Activated CD4-positive, alpha-beta T cell treated with anti-CD3 and anti-CD28 coated beads, Interleukin-2, amount 50 U/mL, for 16 hours (primary cell): ENCODE results near the gene CRISP2.
"Not testable (repeated sequence)": the region's sequence is repeated elsewhere in the genome, so short reads cannot be mapped to it uniquely, and the experiment has no call there.

ENCODE experiments used
- DNase-seq: peaks from one replicate; pipeline ENCODE4 v3.0.0-alpha.2; 2020

CRISP2 gene

DNA sequence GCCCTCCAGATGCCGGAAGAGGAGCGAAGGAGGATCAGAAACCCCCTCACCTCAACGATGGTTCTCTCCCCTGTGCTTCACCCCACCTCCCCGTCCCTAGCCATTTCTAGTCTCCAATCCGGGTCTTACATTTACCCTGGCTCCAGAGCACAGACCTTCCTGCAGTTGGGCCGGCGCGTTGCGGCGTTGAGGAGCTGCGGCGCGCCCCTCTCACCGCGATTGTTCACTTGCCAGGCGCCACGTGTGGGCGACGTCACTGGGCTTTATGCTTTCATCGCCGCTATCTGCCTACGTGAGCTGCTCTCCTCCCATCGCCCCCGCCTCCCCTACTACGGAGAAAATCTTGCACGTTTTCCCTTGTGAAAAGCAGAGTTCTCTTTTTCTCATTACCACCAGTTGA lies at the start of gene CRISP2:
Gene CRISP2, minus strand, starts transcription at position 198 of the 400 bp plus-strand sequence. CDS start 4,347 bp downstream, outside the sequence.
- DNase-seq, result no peak

DNA sequence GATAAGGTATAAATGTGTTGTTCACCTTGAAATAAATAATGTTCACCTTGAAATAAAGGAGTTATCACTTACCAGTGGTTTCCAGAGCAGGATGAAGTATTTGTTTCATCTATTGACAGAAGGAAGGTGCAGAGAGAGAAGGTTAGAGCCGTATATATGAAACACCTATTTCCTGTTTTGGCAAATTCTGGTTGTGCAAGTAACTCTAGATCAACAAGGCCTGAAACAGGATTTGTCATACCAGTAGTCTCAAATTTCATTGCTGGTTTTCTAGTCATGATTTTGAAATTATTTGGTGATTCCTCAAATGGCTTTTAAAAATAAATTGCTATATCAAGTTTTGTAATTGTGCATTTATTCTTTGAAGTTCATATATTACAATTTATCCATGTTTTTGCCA lies 30.9 kb upstream of the CRISP2 start, which contains the start of gene CRISP3:
Gene CRISP3, minus strand, starts transcription at position 130 of the 400 bp plus-strand sequence. Its CDS starts 21 bp downstream, at position 109.
- no peak for DNase-seq

GRCh38 chr6:49743429-49743828 lies 30.1 kb upstream of the CRISP2 start:
- no peak for DNase-seq

GRCh38 chr6:49739423-49739822 lies 26.1 kb upstream of the CRISP2 start:
- DNase-seq, result no peak

DNA sequence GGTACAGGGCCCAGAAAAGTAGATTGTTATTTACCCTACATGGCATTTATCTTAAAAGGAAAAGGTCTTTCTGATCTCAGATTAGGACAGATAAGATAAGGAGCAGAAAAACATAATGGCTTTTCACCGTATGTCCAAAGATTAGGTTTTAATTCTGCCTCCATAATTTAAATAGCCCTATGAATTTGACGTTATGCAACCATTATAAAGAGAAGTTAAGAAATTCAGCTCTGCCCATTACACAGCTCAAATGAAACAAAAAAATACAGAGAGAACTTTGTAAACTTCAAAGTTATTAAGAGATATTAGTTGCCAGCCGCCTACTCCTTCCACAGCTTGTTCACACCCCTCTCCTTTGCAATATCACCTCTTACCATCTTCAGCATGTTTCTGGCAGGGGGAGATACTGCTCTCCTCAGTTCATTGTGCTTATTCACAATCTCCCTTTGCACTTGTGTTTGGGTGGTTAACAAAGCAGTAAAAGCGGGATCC lies 22.7 kb upstream of the CRISP2 start:
- no peak for DNase-seq

DNA sequence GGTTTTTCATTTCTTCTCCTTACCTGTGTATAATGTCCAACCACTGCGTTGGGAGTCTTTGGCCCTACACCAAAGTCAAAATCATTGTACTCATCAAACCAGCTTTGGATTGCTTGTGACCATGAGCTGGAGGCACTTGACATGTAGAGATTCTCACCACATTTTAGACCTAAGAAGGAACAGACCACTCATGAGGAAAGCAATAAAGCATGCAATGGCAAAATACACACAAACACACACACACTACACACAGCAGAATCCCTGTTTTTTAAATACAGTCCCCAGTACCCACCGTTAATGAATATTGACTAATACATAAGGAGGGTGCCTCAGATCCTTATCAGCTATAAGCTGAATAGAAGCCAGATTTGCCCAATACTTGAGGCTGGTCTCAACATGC lies 20.3 kb upstream of the CRISP2 start:
- DNase-seq, result no peak

GRCh38 chr6:49732781-49733180 lies 19.4 kb upstream of the CRISP2 start:
- DNase-seq, result no peak

GRCh38 chr6:49730251-49730650 lies 16.9 kb upstream of the CRISP2 start:
- no peak for DNase-seq

GRCh38 chr6:49723917-49724316 lies 10.6 kb upstream of the CRISP2 start:
- DNase-seq, result not testable (repeated sequence)

DNA sequence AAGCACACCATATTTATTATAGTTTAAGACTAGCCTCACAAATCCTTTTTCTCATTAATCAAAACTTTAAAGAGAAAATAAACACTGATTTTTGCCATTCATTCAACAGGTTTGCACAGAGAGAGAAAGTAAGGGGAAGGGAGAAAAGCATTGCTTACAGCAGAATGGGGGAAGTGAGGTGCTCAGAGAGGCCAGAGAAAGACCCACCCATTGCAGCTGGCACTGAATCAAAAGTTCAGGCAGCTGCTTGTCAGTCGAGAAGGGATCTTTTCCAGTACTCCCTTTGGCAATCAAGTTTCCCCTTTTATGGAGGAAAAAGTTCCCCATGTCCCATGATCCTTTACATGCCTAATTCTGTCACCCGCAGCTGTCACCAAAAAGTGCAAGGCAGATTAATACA lies 8.0 kb upstream of the CRISP2 start:
- no peak for DNase-seq

GRCh38 chr6:49720372-49720771 lies 7.0 kb upstream of the CRISP2 start:
- DNase-seq, result no peak

- DNase-seq, result no peak
These were observed 14.9 kb downstream of the CRISP2 start for GRCh38 chr6:49698478-49698877.

GRCh38 chr6:49693512-49693911 lies 19.8 kb downstream of the CRISP2 start:
- DNase-seq, result no peak

DNA sequence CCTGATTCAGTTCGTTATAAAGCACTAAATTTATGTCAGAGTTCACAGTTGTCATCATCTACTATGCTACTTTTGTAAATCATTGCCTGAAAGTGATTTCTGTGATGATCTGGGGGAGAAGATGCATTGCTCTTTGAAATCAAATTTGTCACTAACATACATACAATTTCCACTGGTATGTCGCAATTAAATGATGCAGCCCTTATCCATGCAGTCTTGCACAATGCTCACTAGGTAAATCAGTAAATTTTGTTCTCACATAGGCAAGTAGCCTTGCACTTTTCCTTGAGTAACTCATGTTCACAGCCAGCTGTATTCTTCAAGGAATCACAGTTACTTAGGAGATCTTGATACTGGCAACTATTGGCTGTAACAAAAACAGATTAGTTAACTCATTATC lies 20.8 kb downstream of the CRISP2 start:
- no peak for DNase-seq

DNA sequence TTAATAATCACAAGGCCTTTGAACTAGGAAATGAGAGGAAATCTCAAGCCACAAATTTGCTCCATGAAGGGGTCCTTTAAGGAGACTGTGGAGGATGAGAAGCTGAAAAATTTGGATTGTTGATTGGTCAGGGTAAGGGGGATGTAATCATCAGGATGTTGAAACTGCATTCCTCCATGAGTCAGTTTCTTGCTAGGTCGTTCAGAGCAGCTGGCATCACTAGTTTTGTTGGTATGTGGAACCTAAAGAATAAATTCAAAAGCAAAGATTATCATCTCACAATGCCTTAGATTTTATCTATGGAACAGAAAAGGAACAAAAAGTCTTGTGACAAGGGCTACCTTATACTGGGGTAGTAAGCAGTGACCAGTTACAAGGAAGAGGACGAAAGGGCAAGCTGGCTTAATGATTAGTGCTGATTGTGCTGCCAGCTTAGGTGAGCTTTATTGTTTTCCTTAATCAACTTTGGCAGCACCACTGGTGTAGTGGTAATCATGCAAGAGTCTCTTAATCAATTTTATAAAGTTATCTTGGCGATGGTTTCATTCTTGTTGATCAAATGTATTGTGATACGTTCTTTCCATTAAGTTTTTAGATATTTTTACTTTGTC lies 36.6 kb downstream of the CRISP2 start:
- no peak for DNase-seq

- DNase-seq, result no peak
These were observed 37.5 kb downstream of the CRISP2 start for GRCh38 chr6:49675816-49676215.

- no peak for DNase-seq
These were observed 45.2 kb downstream of the CRISP2 start for GRCh38 chr6:49668083-49668511.

DNA sequence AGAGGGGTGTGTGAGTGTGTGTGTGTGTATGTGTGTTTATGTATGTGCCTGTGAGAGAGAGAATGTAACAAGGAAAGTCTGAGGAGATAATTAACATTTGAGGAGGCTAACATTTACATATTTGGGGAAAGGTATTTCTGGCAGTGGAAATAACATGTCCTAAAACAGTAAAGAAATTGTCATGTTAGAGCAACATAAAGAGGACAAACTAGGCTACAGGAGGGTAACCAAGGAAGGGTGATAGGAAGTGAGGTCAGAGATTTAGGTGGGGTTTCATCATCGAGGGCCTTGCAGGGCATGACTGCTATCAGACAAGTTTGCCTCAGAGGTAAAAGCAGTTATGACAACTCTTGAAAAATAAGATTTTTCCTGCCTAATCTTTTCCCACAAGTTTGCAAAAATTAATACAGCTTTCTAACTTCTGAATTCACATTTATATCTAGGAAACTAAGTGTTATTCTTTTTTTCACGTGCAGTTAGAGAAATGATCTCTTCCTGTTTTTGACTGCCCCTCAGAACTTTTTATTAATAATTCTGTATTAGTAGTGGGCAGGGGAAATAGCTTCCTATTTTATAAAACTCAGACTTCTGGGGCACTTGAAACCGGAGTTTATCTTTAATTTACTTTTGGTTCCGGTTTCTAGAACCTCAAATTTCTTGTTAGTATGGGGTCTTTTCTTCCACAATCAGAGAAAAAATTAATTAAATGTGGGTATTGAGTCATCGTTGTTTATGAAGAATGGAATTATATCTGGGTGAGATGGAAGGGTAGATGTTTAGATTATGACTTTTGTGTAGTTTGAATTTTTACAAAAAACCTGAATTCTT lies 46.2 kb downstream of the CRISP2 start:
- DNase-seq, result no peak

DNA sequence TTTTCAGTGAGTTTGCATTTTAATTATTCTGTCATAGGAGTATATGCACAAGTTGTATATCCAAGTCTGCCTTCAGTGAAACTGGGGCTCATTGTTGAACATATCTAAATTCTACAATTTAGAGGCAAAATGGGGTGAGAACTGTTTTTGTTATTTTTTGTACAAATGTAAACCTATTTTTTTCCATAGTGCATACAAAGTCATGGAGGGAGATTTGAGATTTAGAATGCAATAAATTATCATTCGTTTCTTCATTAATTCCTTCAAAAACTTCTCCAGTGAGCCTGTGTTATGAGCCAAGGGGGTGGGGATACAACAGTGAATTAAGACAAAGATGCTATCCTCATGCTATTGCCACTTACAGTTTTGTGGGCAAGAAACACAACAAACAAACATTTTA lies 46.9 kb downstream of the CRISP2 start:
- DNase-seq, result no peak

DNA sequence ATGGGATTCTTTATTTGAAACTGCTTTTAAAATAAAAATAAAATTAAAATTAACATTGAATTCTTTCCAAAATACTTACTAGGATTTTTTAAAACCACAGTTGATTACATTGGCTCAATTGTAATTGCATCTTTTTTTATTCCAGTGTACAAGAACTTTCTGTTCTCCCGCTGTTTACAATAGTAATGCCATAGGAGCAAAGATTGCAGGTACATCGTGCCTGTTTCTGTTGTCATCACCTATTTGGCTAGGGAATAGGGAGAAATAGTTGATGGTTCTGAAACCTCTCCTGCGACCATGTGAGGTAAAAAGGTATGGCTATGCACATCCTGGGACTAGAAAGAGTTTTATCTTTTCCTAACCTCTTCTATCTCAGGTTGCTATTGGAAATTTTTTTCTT lies 48.5 kb downstream of the CRISP2 start:
- no peak for DNase-seq

- not testable (repeated sequence) for DNase-seq
These were observed 49.3 kb downstream of the CRISP2 start for GRCh38 chr6:49664054-49664453.

DNA sequence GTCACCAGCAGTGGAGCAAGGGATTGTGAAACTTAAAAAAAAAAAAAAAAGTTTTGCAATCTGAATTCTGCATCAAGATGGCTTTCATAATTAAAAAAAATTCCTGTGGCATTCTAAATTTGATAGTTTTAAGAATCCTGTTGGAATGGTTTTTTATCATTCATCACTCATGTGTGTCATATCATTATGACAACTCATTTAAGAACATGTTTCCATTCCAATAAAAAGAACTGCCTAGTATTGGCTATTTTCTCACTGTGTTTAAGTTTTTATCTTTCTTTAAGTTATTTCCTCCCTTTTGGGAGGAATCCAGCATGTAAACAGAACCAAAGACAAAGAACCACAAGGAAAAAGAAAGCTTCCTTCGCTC lies 50.5 kb downstream of the CRISP2 start:
- DNase-seq, result no peak

- DNase-seq, result no peak
These were observed 51.0 kb downstream of the CRISP2 start for GRCh38 chr6:49662231-49662891.

DNA sequence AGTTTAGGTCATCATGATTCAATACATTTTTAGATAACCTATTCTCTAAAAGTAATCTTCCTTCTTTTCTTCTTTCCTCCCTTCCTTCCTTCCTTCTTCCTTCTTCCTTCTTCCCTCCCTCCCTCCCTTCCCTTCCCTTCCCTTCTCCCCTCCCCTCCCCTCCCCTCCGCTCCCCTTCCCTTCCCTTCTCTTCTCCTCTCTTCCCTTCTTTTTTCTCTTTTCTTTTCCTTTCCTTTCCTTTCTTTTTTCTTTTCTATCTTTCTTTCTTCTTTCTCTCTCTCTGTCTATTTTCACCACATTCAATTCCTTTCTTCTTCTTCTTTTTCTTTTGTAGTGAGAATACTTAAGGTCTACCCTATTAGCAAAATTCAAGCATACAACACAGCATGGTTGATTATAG lies 59.4 kb downstream of the CRISP2 start:
- no peak for DNase-seq
